HG03097 (cell line): Measurements from ENCODE around the gene RNF186.

ENCODE experiments used
- ATAC-seq: cut with Tn5 transposase; IDR thresholded peaks from one replicate; pipeline ENCODE4 v1.9.1; 2021; ENCODE audit not compliant: unreplicated experiment, low FRiP score

The RNF186 gene

GRCh38 chr1:19769211-19769932 is 45.7 kb downstream of the RNF186 start:
- ATAC-seq, result no peak

GRCh38 chr1:19768353-19769210 is 46.5 kb downstream of the RNF186 start:
- ATAC-seq, result no peak

- no peak for ATAC-seq
These were observed 49.5 kb downstream of the RNF186 start for GRCh38 chr1:19765623-19766022.

- ATAC-seq, result no peak
These were observed 50.2 kb downstream of the RNF186 start for GRCh38 chr1:19764848-19765247.
